GM12878 (cell line): ENCODE data around the gene DUSP7. TPM values are rescaled to one million over a fixed set of nuclear protein-coding genes. Genes with fewer than 3 reads are reported as not detected.

Source experiments
- ATAC-seq: fragments of 200-7000 bp; cut with Tn5 transposase; 3 replicates; pipeline ENCODE4 v1.9.1; 2020; ENCODE audit warnings: mild to moderate bottlenecking, moderate library complexity
- BruUV-seq: library from RNA; stranded (reverse); fragments of 400-500 nt; replicated peaks from 2 replicates; lab custom pipeline; 2021; lab: Mats Ljungman, UMichigan
- CTCF ChIA-PET: fragments of 300-600 bp; sonication (Branson Sonifier 250); formaldehyde crosslinking; extraction: SDS; loops from one replicate; lab custom pipeline; 2021; ENCODE audit warnings: inconsistent platforms; lab: Yijun Ruan, JAX
- POLR2A ChIA-PET: fragments of 350-600 bp; formaldehyde crosslinking; extraction: SDS; loops from one replicate; lab custom pipeline; 2021; ENCODE audit warnings: inconsistent platforms; lab: Charles Lee
- RAD21 ChIA-PET: fragments of 300-600 bp; sonication (Branson Sonifier 250); formaldehyde crosslinking; loops from one replicate; lab custom pipeline; 2023; ENCODE audit warnings: antibody characterized with exemption; ENCODE audit not compliant: unreplicated experiment; lab: Charles Lee
- SMC1A ChIA-PET: fragments of 300-600 bp; sonication (Branson Sonifier 250); formaldehyde crosslinking; loops from one replicate; lab custom pipeline; 2023; ENCODE audit not compliant: unreplicated experiment, uncharacterized antibody; lab: Charles Lee
- DNase-seq: peaks from one replicate; pipeline ENCODE4 v3.0.0-alpha.2; 2011; ENCODE audit warnings: low read depth, low spot score
- FAIRE-seq: peaks from 3 replicates; lab custom pipeline; 2011; peaks lifted over from hg19 to GRCh38; lab: Jason Lieb, UNC
- H2AFZ ChIP-seq: 2 replicates; pipeline ENCODE4 v1.6.0; 2011; ENCODE audit warnings: low read depth, low read length, control low read depth; ENCODE audit not compliant: control insufficient read depth
- H3K27ac ChIP-seq: 2 replicates; pipeline ENCODE4 v1.5.1; 2011; ENCODE audit warnings: control low read depth; ENCODE audit not compliant: control insufficient read depth, insufficient read depth
- H3K27me3 ChIP-seq, 2 experiments: replicated peaks in 1 of 2; 2 replicates each; pipeline versions ENCODE4 v1.6.0 to v1.6.1; 2011; ENCODE audit warnings: low read length in 1 of 2; ENCODE audit not compliant: control insufficient read depth in 2 of 2, insufficient read depth in 2 of 2
- H3K36me3 ChIP-seq, 2 experiments: 2 replicates each; pipeline ENCODE4 v1.5.1; 2011; ENCODE audit warnings: low read length in 1 of 2; ENCODE audit not compliant: control insufficient read depth in 2 of 2, insufficient read depth in 2 of 2
- H3K4me1 ChIP-seq: 2 replicates; pipeline ENCODE4 v1.6.1; 2011; ENCODE audit warnings: mild to moderate bottlenecking, low read length, moderate library complexity, mixed read lengths; ENCODE audit not compliant: control insufficient read depth, insufficient read depth
- H3K4me2 ChIP-seq: 2 replicates; pipeline ENCODE4 v1.6.0; 2011; ENCODE audit warnings: control low read depth; ENCODE audit not compliant: control insufficient read depth, insufficient read depth
- H3K4me3 ChIP-seq: fragments of 200-600 bp; sonication (generic); 2 replicates; pipeline ENCODE4 v1.5.1; 2016
- H3K79me2 ChIP-seq: 2 replicates; pipeline ENCODE4 v1.6.0; 2011; ENCODE audit warnings: low read length; ENCODE audit not compliant: control insufficient read depth, insufficient read depth
- H3K9ac ChIP-seq: 2 replicates; pipeline ENCODE4 v1.8.0; 2011; ENCODE audit warnings: low read length, control low read depth, mixed read lengths; ENCODE audit not compliant: control insufficient read depth, insufficient read depth
- H3K9me3 ChIP-seq: replicated peaks from 3 replicates; pipeline ENCODE4 v1.5.1; 2011; ENCODE audit warnings: mild to moderate bottlenecking, low read length; ENCODE audit not compliant: control insufficient read depth, insufficient read depth
- H4K20me1 ChIP-seq: 2 replicates; pipeline ENCODE4 v1.6.0; 2011; ENCODE audit not compliant: control insufficient read depth, insufficient read depth
- CHD1 ChIP-seq: IDR thresholded peaks from 2 replicates; pipeline ENCODE4 v1.6.1; 2012; ENCODE audit warnings: low read depth, low read length, improper control_type of control experiment
- PRDM15 ChIP-seq: fragments of 450-650 bp; formaldehyde crosslinking; IDR thresholded peaks from 2 replicates; pipeline ENCODE4 v1.4.0; 2020; ENCODE audit warnings: mild to moderate bottlenecking, moderate library complexity
- WGBS: methylation state at CpG from one replicate; pipeline ENCODE4 v1.1.6; 2016; ENCODE audit warnings: low lambda C conversion rate; ENCODE audit not compliant: insufficient replicate concordance, insufficient coverage; ENCODE audit errors: missing lambda C conversion rate; 5-methylcytosine and 5-hydroxymethylcytosine counted together
- in situ Hi-C: fragments of 300-500 bp; cut with MboI; formaldehyde crosslinking; loops from 9 replicates; pipeline ENCODE4 v1.14.3; 2018; ENCODE audit warnings: mixed read lengths
- intact Hi-C: fragments of 100-400 bp; cut with micrococcal nuclease; formaldehyde crosslinking; loops from one replicate; pipeline ENCODE4 v1.14.2; 2022; ENCODE audit not compliant: unreplicated experiment
- polyA plus RNA-seq, 11 experiments: library from polyadenylated mRNA; depleted of rRNA in 4 of 11; unstranded in 6 of 11; stranded (reverse) in 5 of 11; fragments of >200 nt; fragmentation: Nextera tagmentation in 4 of 11; fragmentation: Illumina TruSeq in 1 of 11; extraction: Ambion mirVana in 4 of 11; extraction: Trizol in 1 of 11; gene quantifications; 1 replicate in 1 of 11; 2 replicates in 10 of 11; pipeline versions ENCODE4 v1.2.1 to v1.2.3, GENCODE V29; 2011 to 2016; ENCODE audit warnings: inconsistent platforms in 2 of 11, missing spikeins in 2 of 11, low read depth in 1 of 11
- total RNA-seq, 4 experiments: library from RNA; depleted of rRNA in 3 of 4; stranded (reverse); fragments of >200 nt in 3 of 4; fragmentation: Illumina TruSeq in 1 of 4; extraction: Trizol in 1 of 4; gene quantifications; 2 replicates each; pipeline versions ENCODE4 v1.2.1 to v1.2.3, GENCODE V29; 2013 to 2021

Gene DUSP7
- total and polyA plus RNA-seq, 10 of the 15 experiments (the other 5 are each of a cell fraction or from before 2014, with no cell fraction given): 0.73 to 17.0 (median 7.9) TPM

GRCh38 chr3:52087731-52088130 lies 31.4 kb upstream of the DUSP7 start:
- CTCF ChIA-PET: interaction anchor here (1.3 to 2.9 kb wide), 4 partner anchors 9 to 84 kb away, joined by 3 to 10 read pairs (median 4); no protein-coding TSS in a partner anchor
- RAD21 ChIA-PET: interaction anchor here (0.9 to 3.1 kb wide), 2 partner anchors 34 to 57 kb away, joined by 4 to 18 read pairs; no protein-coding TSS in a partner anchor
- TF ChIP-seq CHD1 (no peak), PRDM15 (CRISPR knock-in tag) (no peak)
- Histone ChIP-seq H3K27me3 (no peaks in the 10 kb centered on the region), H3K27ac (no peak overlapping the region), H3K4me2 (no peak overlapping the region), H2AFZ (no peak overlapping the region), H4K20me1 (no peaks in the 10 kb centered on the region), H3K9ac (no peak overlapping the region), H3K4me1 (peaks cover 25% of the 10 kb centered on the region), H3K79me2 (no peaks in the 10 kb centered on the region), H3K4me3 (no peak overlapping the region), H3K36me3 (peaks cover 0 to 3% of the 10 kb centered on the region in 2 experiments; a peak in 2 of 4 replicates), H3K9me3 (no peaks in the 10 kb centered on the region)
- 97% methylated on average over 3 of the region's 3 CpGs for WGBS
- intact Hi-C loops (no loop called here), in situ Hi-C loops (no loop called here)
- POLR2A ChIA-PET: interaction anchor here (0.6 to 1.6 kb wide), 3 partner anchors 31 to 81 kb away, joined by 3 to 6 read pairs (median 4); no protein-coding TSS in a partner anchor
- ATAC-seq (no peak), DNase-seq (no peak), FAIRE-seq (no peak)
- SMC1A ChIA-PET: interaction anchor here (0.7 to 1.5 kb wide), 5 partner anchors 25 to 83 kb away, joined by 3 to 6 read pairs (median 3); no protein-coding TSS in a partner anchor
- BruUV-seq: no TSS peak
